ENCODE data around the gene LIMS1.
"Not testable (repeated sequence)": the region's sequence is repeated elsewhere in the genome, so short reads cannot be mapped to it uniquely, and the experiment has no call there.

The LIMS1 gene

GRCh38 chr2:108670282-108670681 lies 136.0 kb downstream of the LIMS1 start:
- DNase-seq = not testable (repeated sequence)

- DNase-seq = not testable (repeated sequence)
Measured at GRCh38 chr2:108672200-108672805, 138.0 kb downstream of the LIMS1 start.

GRCh38 chr2:108676522-108676921 lies 142.3 kb downstream of the LIMS1 start:
- not testable (repeated sequence) for DNase-seq

GRCh38 chr2:108677239-108677744 lies 143.0 kb downstream of the LIMS1 start:
- not testable (repeated sequence) for DNase-seq

- not testable (repeated sequence) for DNase-seq
Measured at GRCh38 chr2:108678198-108678651, 144.0 kb downstream of the LIMS1 start.

GRCh38 chr2:108680805-108681204 lies 146.5 kb downstream of the LIMS1 start:
- not testable (repeated sequence) for DNase-seq

GRCh38 chr2:108688818-108689756 lies 154.8 kb downstream of the LIMS1 start:
- not testable (repeated sequence) for DNase-seq

- not testable (repeated sequence) for DNase-seq
Measured at GRCh38 chr2:108690001-108690400, 155.7 kb downstream of the LIMS1 start.

- DNase-seq = no peak
Measured at GRCh38 chr2:108691447-108691846, 157.2 kb downstream of the LIMS1 start.

GRCh38 chr2:108701208-108701607 lies 166.9 kb downstream of the LIMS1 start:
- DNase-seq = no peak

- no peak for DNase-seq
Measured at GRCh38 chr2:108701806-108702205, 167.5 kb downstream of the LIMS1 start.

GRCh38 chr2:108704871-108705270 lies 170.6 kb downstream of the LIMS1 start:
- DNase-seq = no peak

GRCh38 chr2:108707300-108707699 lies 173.0 kb downstream of the LIMS1 start:
- no peak for DNase-seq

- not testable (repeated sequence) for DNase-seq
Measured at GRCh38 chr2:108716971-108717370, 182.7 kb downstream of the LIMS1 start.

GRCh38 chr2:108719149-108720044 lies 185.1 kb downstream of the LIMS1 start, which contains the start of gene RANBP2:
TSS of gene RANBP2 (plus strand) at chr2:108719482. CDS start at chr2:108719607, 125 bp downstream.
- DNase-seq = peak; percentile 91 to 92

GRCh38 chr2:108726048-108726447 lies 191.8 kb downstream of the LIMS1 start:
- DNase-seq = not testable (repeated sequence)

- DNase-seq = not testable (repeated sequence)
Measured at GRCh38 chr2:108734656-108735055, 200.4 kb downstream of the LIMS1 start.

Measured in activated CD4-positive, alpha-beta T cell treated with anti-CD3 and anti-CD28 coated beads for 4 hours (primary cell).